T-helper 1 cell treated with Interleukin-12 subunit alpha and Interleukin-12 subunit beta and Interleukin-4 antibody, amounts not matched to agents 30 μg/mL and 1 μg/mL, for 36 hours (primary cell): ENCODE measurements around the gene PTPRD.

Experiments
- H3K27ac Mint-ChIP-seq: one replicate; pipeline ENCODE4 v1.8.0; 2021; ENCODE audit warnings: mild to moderate bottlenecking, mixed read lengths
- H3K27me3 Mint-ChIP-seq: one replicate; pipeline ENCODE4 v1.8.0; 2021; ENCODE audit warnings: low read depth, mixed read lengths
- H3K36me3 Mint-ChIP-seq: one replicate; pipeline ENCODE4 v1.8.0; 2021; ENCODE audit warnings: low read depth, mixed read lengths
- H3K4me1 Mint-ChIP-seq: one replicate; pipeline ENCODE4 v1.8.0; 2021; ENCODE audit warnings: low read depth, mixed read lengths
- H3K4me3 Mint-ChIP-seq: one replicate; pipeline ENCODE4 v1.8.0; 2021; ENCODE audit warnings: mild to moderate bottlenecking, moderate library complexity, mixed read lengths
- H3K9me3 Mint-ChIP-seq: one replicate; pipeline ENCODE4 v1.8.0; 2021; ENCODE audit warnings: mixed read lengths

The PTPRD gene

GRCh38 chr9:8685825-8686224 lies 1927.0 kb downstream of the PTPRD start:
- Mint-ChIP-seq H3K4me1 (no peaks in the 10 kb centered on the region), H3K27me3 (no peaks in the 10 kb centered on the region), H3K9me3 (no peaks in the 10 kb centered on the region), H3K27ac (no peak overlapping the region), H3K4me3 (no peak overlapping the region), H3K36me3 (no peaks in the 10 kb centered on the region)

GRCh38 chr9:8684978-8685708 lies 1927.7 kb downstream of the PTPRD start:
- no peaks in the 10 kb centered on the region for H3K9me3 Mint-ChIP-seq
- H3K4me1 Mint-ChIP-seq: no peaks in the 10 kb centered on the region
- no peak overlapping the region for H3K4me3 Mint-ChIP-seq
- H3K36me3 Mint-ChIP-seq: no peaks in the 10 kb centered on the region
- H3K27me3 Mint-ChIP-seq: no peaks in the 10 kb centered on the region
- no peak overlapping the region for H3K27ac Mint-ChIP-seq

- no peaks in the 10 kb centered on the region for H3K27me3 Mint-ChIP-seq
- no peak overlapping the region for H3K4me3 Mint-ChIP-seq
- H3K27ac Mint-ChIP-seq: no peak overlapping the region
- H3K36me3 Mint-ChIP-seq: no peaks in the 10 kb centered on the region
- H3K9me3 Mint-ChIP-seq: no peaks in the 10 kb centered on the region
- no peaks in the 10 kb centered on the region for H3K4me1 Mint-ChIP-seq
These were observed 1929.3 kb downstream of the PTPRD start for GRCh38 chr9:8683496-8683895.

GRCh38 chr9:8680658-8681057 lies 1932.1 kb downstream of the PTPRD start:
- Mint-ChIP-seq H3K9me3 (no peaks in the 10 kb centered on the region), H3K27me3 (no peaks in the 10 kb centered on the region), H3K36me3 (no peaks in the 10 kb centered on the region), H3K4me3 (no peak overlapping the region), H3K4me1 (no peaks in the 10 kb centered on the region), H3K27ac (no peak overlapping the region)

- Mint-ChIP-seq H3K4me1 (no peaks in the 10 kb centered on the region), H3K27ac (no peak overlapping the region), H3K9me3 (no peaks in the 10 kb centered on the region), H3K36me3 (no peaks in the 10 kb centered on the region), H3K4me3 (no peak overlapping the region), H3K27me3 (no peaks in the 10 kb centered on the region)
These were observed 1932.6 kb downstream of the PTPRD start for GRCh38 chr9:8680157-8680556.

GRCh38 chr9:8679371-8679822 lies 1933.4 kb downstream of the PTPRD start:
- H3K36me3 Mint-ChIP-seq: no peaks in the 10 kb centered on the region
- H3K27me3 Mint-ChIP-seq: no peaks in the 10 kb centered on the region
- no peak overlapping the region for H3K27ac Mint-ChIP-seq
- H3K4me1 Mint-ChIP-seq: no peaks in the 10 kb centered on the region
- H3K9me3 Mint-ChIP-seq: no peaks in the 10 kb centered on the region
- no peak overlapping the region for H3K4me3 Mint-ChIP-seq

GRCh38 chr9:8677741-8678140 lies 1935.1 kb downstream of the PTPRD start:
- Mint-ChIP-seq H3K9me3 (no peaks in the 10 kb centered on the region), H3K36me3 (no peaks in the 10 kb centered on the region), H3K27me3 (no peaks in the 10 kb centered on the region), H3K4me3 (no peak overlapping the region), H3K4me1 (no peaks in the 10 kb centered on the region), H3K27ac (no peak overlapping the region)

- Mint-ChIP-seq H3K9me3 (no peaks in the 10 kb centered on the region), H3K27ac (no peak overlapping the region), H3K27me3 (no peaks in the 10 kb centered on the region), H3K4me1 (no peaks in the 10 kb centered on the region), H3K36me3 (no peaks in the 10 kb centered on the region), H3K4me3 (no peak overlapping the region)
These were observed 1938.3 kb downstream of the PTPRD start for GRCh38 chr9:8674536-8674935.

GRCh38 chr9:8673830-8674229 lies 1939.0 kb downstream of the PTPRD start:
- Mint-ChIP-seq H3K27me3 (no peaks in the 10 kb centered on the region), H3K9me3 (no peaks in the 10 kb centered on the region), H3K27ac (no peak overlapping the region), H3K4me1 (no peaks in the 10 kb centered on the region), H3K4me3 (no peak overlapping the region), H3K36me3 (no peaks in the 10 kb centered on the region)

GRCh38 chr9:8670751-8671150 lies 1942.1 kb downstream of the PTPRD start:
- Mint-ChIP-seq H3K27ac (no peak overlapping the region), H3K9me3 (no peaks in the 10 kb centered on the region), H3K27me3 (no peaks in the 10 kb centered on the region), H3K4me3 (no peak overlapping the region), H3K36me3 (no peaks in the 10 kb centered on the region), H3K4me1 (no peaks in the 10 kb centered on the region)

- H3K27ac Mint-ChIP-seq: no peak overlapping the region
- H3K4me1 Mint-ChIP-seq: no peaks in the 10 kb centered on the region
- H3K27me3 Mint-ChIP-seq: no peaks in the 10 kb centered on the region
- H3K9me3 Mint-ChIP-seq: no peaks in the 10 kb centered on the region
- no peak overlapping the region for H3K4me3 Mint-ChIP-seq
- no peaks in the 10 kb centered on the region for H3K36me3 Mint-ChIP-seq
These were observed 1944.1 kb downstream of the PTPRD start for GRCh38 chr9:8668751-8669150.

GRCh38 chr9:8668231-8668630 lies 1944.6 kb downstream of the PTPRD start:
- Mint-ChIP-seq H3K4me1 (no peaks in the 10 kb centered on the region), H3K27me3 (no peaks in the 10 kb centered on the region), H3K9me3 (no peaks in the 10 kb centered on the region), H3K36me3 (no peaks in the 10 kb centered on the region), H3K27ac (no peak overlapping the region), H3K4me3 (no peak overlapping the region)

GRCh38 chr9:8666060-8666459 lies 1946.7 kb downstream of the PTPRD start:
- H3K4me3 Mint-ChIP-seq: no peak overlapping the region
- H3K4me1 Mint-ChIP-seq: no peaks in the 10 kb centered on the region
- no peaks in the 10 kb centered on the region for H3K36me3 Mint-ChIP-seq
- H3K9me3 Mint-ChIP-seq: no peaks in the 10 kb centered on the region
- H3K27me3 Mint-ChIP-seq: no peaks in the 10 kb centered on the region
- H3K27ac Mint-ChIP-seq: no peak overlapping the region

GRCh38 chr9:8660383-8660782 lies 1952.4 kb downstream of the PTPRD start:
- Mint-ChIP-seq H3K27ac (no peak overlapping the region), H3K4me3 (no peak overlapping the region), H3K4me1 (no peaks in the 10 kb centered on the region), H3K9me3 (no peaks in the 10 kb centered on the region), H3K36me3 (no peaks in the 10 kb centered on the region), H3K27me3 (no peaks in the 10 kb centered on the region)

GRCh38 chr9:8659108-8659507 lies 1953.7 kb downstream of the PTPRD start:
- Mint-ChIP-seq H3K36me3 (no peaks in the 10 kb centered on the region), H3K27ac (no peak overlapping the region), H3K27me3 (no peaks in the 10 kb centered on the region), H3K4me1 (no peaks in the 10 kb centered on the region), H3K4me3 (no peak overlapping the region), H3K9me3 (no peaks in the 10 kb centered on the region)

GRCh38 chr9:8655071-8655470 lies 1957.7 kb downstream of the PTPRD start:
- H3K9me3 Mint-ChIP-seq: no peaks in the 10 kb centered on the region

More at GRCh38 chr9:8655071-8655470, 1957.7 kb downstream of the PTPRD start:
- Mint-ChIP-seq H3K4me1 (no peaks in the 10 kb centered on the region), H3K36me3 (no peaks in the 10 kb centered on the region), H3K27me3 (no peaks in the 10 kb centered on the region), H3K4me3 (no peak overlapping the region), H3K27ac (no peak overlapping the region)
